Ishikawa (cell line): Measurements from ENCODE around the gene C1orf210.

Source experiments
- CEBPB ChIP-seq: IDR thresholded peaks from 2 replicates; pipeline ENCODE4 v1.6.1; 2012
- CREB1 ChIP-seq: IDR thresholded peaks from 2 replicates; pipeline ENCODE4 v1.6.1; 2012; ENCODE audit warnings: low read depth
- EP300 ChIP-seq: IDR thresholded peaks from 2 replicates; pipeline ENCODE4 v1.6.1; 2012; ENCODE audit warnings: borderline replicate concordance
- FOXM1 ChIP-seq: IDR thresholded peaks from 2 replicates; pipeline ENCODE4 v1.6.1; 2012; ENCODE audit warnings: low read depth, borderline replicate concordance
- NFIC ChIP-seq: IDR thresholded peaks from 2 replicates; pipeline ENCODE4 v1.6.1; 2012
- RAD21 ChIP-seq: IDR thresholded peaks from 2 replicates; pipeline ENCODE4 v1.6.1; 2012; ENCODE audit warnings: low read depth
- TAF1 ChIP-seq: IDR thresholded peaks from 2 replicates; pipeline ENCODE4 v1.6.1; 2012; ENCODE audit warnings: low read depth, mild to moderate bottlenecking
- YY1 ChIP-seq: IDR thresholded peaks from 2 replicates; pipeline ENCODE4 v1.6.1; 2012; ENCODE audit warnings: low read depth
- TF ChIP-seq, protein P1 (sequence below): IDR thresholded peaks from 2 replicates; pipeline ENCODE4 v1.6.1; 2012
- TF ChIP-seq, protein P2 (sequence below): IDR thresholded peaks from 2 replicates; pipeline ENCODE4 v1.6.1; 2012; ENCODE audit warnings: low read depth, mild to moderate bottlenecking
- TF ChIP-seq, protein P3 (sequence below): IDR thresholded peaks from 2 replicates; pipeline ENCODE4 v1.6.1; 2012

DNA sequence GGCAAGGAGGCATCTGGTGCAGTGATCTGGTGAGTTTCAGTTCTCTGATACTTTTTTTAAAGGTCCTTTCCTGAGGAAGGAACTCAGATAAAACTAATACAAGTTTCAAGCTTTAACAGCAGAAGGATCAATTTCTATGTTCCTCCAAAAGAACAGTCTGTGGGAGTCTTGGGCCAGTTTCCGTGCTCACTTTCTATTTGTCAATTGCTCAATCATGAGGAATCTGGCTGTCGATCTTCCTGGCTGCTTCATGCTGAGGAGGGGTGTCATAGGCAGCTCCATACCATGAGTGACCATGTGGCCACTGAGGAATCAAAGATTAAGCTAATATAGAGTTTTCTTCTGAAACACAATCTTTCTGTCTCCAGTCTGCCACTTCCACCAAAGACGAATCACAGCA is 27.0 kb downstream of the C1orf210 start:
- no peak for TF ChIP-seq FOXM1
- TF ChIP-seq, protein P1, sequence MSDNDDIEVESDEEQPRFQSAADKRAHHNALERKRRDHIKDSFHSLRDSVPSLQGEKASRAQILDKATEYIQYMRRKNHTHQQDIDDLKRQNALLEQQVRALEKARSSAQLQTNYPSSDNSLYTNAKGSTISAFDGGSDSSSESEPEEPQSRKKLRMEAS, result no peak
- no peak for TF ChIP-seq EP300
- TF ChIP-seq, protein P2, sequence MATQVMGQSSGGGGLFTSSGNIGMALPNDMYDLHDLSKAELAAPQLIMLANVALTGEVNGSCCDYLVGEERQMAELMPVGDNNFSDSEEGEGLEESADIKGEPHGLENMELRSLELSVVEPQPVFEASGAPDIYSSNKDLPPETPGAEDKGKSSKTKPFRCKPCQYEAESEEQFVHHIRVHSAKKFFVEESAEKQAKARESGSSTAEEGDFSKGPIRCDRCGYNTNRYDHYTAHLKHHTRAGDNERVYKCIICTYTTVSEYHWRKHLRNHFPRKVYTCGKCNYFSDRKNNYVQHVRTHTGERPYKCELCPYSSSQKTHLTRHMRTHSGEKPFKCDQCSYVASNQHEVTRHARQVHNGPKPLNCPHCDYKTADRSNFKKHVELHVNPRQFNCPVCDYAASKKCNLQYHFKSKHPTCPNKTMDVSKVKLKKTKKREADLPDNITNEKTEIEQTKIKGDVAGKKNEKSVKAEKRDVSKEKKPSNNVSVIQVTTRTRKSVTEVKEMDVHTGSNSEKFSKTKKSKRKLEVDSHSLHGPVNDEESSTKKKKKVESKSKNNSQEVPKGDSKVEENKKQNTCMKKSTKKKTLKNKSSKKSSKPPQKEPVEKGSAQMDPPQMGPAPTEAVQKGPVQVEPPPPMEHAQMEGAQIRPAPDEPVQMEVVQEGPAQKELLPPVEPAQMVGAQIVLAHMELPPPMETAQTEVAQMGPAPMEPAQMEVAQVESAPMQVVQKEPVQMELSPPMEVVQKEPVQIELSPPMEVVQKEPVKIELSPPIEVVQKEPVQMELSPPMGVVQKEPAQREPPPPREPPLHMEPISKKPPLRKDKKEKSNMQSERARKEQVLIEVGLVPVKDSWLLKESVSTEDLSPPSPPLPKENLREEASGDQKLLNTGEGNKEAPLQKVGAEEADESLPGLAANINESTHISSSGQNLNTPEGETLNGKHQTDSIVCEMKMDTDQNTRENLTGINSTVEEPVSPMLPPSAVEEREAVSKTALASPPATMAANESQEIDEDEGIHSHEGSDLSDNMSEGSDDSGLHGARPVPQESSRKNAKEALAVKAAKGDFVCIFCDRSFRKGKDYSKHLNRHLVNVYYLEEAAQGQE, result no peak
- no peak for TF ChIP-seq YY1
- TF ChIP-seq TAF1, result no peak
- TF ChIP-seq, protein P3, sequence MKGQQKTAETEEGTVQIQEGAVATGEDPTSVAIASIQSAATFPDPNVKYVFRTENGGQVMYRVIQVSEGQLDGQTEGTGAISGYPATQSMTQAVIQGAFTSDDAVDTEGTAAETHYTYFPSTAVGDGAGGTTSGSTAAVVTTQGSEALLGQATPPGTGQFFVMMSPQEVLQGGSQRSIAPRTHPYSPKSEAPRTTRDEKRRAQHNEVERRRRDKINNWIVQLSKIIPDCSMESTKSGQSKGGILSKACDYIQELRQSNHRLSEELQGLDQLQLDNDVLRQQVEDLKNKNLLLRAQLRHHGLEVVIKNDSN, result no peak
- no peak for TF ChIP-seq CREB1
- no peak for TF ChIP-seq NFIC
- no peak for TF ChIP-seq RAD21
- TF ChIP-seq CEBPB, result no peak
